IMR-90 (cell line): ENCODE measurements around the gene ZNF287. TPM values are rescaled to one million over a fixed set of nuclear protein-coding genes. Genes with fewer than 3 reads are reported as not detected.

Experiments
- ATAC-seq: fragments of 200-7000 bp; cut with Tn5 transposase; 2 replicates; pipeline ENCODE4 v1.9.1; 2020; ENCODE audit warnings: low read depth, mild to moderate bottlenecking, moderate library complexity
- BruUV-seq: library from RNA; stranded (reverse); fragments of 400-500 nt; replicated peaks from 2 replicates; lab custom pipeline; 2021; lab: Mats Ljungman, UMichigan
- CTCF ChIA-PET: fragments of 300-600 bp; formaldehyde crosslinking; extraction: SDS; loops from one replicate; lab custom pipeline; 2021; ENCODE audit warnings: antibody characterized with exemption; lab: Yijun Ruan, JAX
- POLR2A ChIA-PET: fragments of 300-600 bp; sonication (Branson Sonifier 250); formaldehyde crosslinking; loops from one replicate; lab custom pipeline; 2022; ENCODE audit warnings: antibody characterized with exemption; ENCODE audit not compliant: unreplicated experiment; lab: Charles Lee
- DNase-seq: peaks from one replicate; pipeline ENCODE4 v3.0.0; 2013
- H2AFZ ChIP-seq: replicated peaks from 2 replicates; pipeline ENCODE3; 2013; ENCODE audit warnings: low read length, mild to moderate bottlenecking; ENCODE audit not compliant: poor library complexity
- H2AK5ac ChIP-seq: 2 replicates; pipeline ENCODE4 v1.6.1; 2013; ENCODE audit warnings: low read depth, low read length, inconsistent platforms
- H2AK9ac ChIP-seq: replicated peaks from 2 replicates; pipeline ENCODE3; 2013; ENCODE audit warnings: mild to moderate bottlenecking, low read depth, low read length, moderate library complexity; ENCODE audit not compliant: poor library complexity
- H2BK120ac ChIP-seq: 2 replicates; pipeline ENCODE4 v1.6.1; 2013; ENCODE audit warnings: low read depth, low read length, inconsistent platforms
- H2BK15ac ChIP-seq: 3 replicates; pipeline ENCODE4 v1.6.1; 2013; ENCODE audit warnings: low read depth, low read length, inconsistent platforms
- H2BK20ac ChIP-seq: 2 replicates; pipeline ENCODE4 v1.6.1; 2013; ENCODE audit warnings: low read depth, mild to moderate bottlenecking, inconsistent platforms, low read length, moderate library complexity
- H2BK5ac ChIP-seq: 2 replicates; pipeline ENCODE4 v1.6.1; 2013; ENCODE audit warnings: mild to moderate bottlenecking, low read depth, low read length, inconsistent platforms; ENCODE audit not compliant: poor library complexity, severe bottlenecking
- H3K14ac ChIP-seq: replicated peaks from 2 replicates; pipeline ENCODE4 v1.6.1; 2013; ENCODE audit warnings: low read depth, low read length, inconsistent platforms
- H3K18ac ChIP-seq: 2 replicates; pipeline ENCODE4 v1.6.1; 2013; ENCODE audit warnings: low read depth, low read length, control low read depth
- H3K23ac ChIP-seq: 2 replicates; pipeline ENCODE4 v1.6.1; 2013; ENCODE audit warnings: low read depth, low read length, inconsistent platforms
- H3K27ac ChIP-seq: 2 replicates; pipeline ENCODE4 v1.5.1; 2013; ENCODE audit warnings: mild to moderate bottlenecking, control low read depth, low read length; ENCODE audit not compliant: insufficient read depth
- H3K27me3 ChIP-seq: 2 replicates; pipeline ENCODE4 v1.6.1; 2013; ENCODE audit warnings: low read length; ENCODE audit not compliant: control insufficient read depth, insufficient read depth
- H3K36me3 ChIP-seq: 2 replicates; pipeline ENCODE4 v1.6.1; 2013; ENCODE audit warnings: low read length, mixed read lengths; ENCODE audit not compliant: control insufficient read depth, insufficient read depth
- H3K4ac ChIP-seq: 2 replicates; pipeline ENCODE4 v1.6.1; 2013; ENCODE audit warnings: low read depth, low read length, inconsistent platforms
- H3K4me1 ChIP-seq: 2 replicates; pipeline ENCODE4 v1.6.1; 2013; ENCODE audit warnings: low read length, mixed read lengths; ENCODE audit not compliant: control insufficient read depth, insufficient read depth
- H3K4me2 ChIP-seq: 2 replicates; pipeline ENCODE4 v1.6.1; 2013; ENCODE audit warnings: low read depth, mild to moderate bottlenecking, control low read depth, low read length, moderate library complexity
- H3K4me3 ChIP-seq: 2 replicates; pipeline ENCODE4 v1.5.1; 2013; ENCODE audit warnings: low read depth, mild to moderate bottlenecking, control low read depth, low read length, moderate library complexity; ENCODE audit not compliant: insufficient read depth
- H3K56ac ChIP-seq: 2 replicates; pipeline ENCODE4 v1.6.1; 2013; ENCODE audit warnings: low read length, inconsistent platforms; ENCODE audit not compliant: insufficient read depth; ENCODE audit errors: extremely low read depth
- H3K79me1 ChIP-seq, 2 experiments: 2 replicates each; pipeline ENCODE4 v1.6.1; 2013; ENCODE audit warnings: low read length in 2 of 2, inconsistent platforms in 1 of 2, low read depth in 1 of 2
- H3K9ac ChIP-seq: 2 replicates; pipeline ENCODE4 v1.6.1; 2013; ENCODE audit warnings: low read depth, low read length, control low read depth
- H3K9me1 ChIP-seq: 2 replicates; pipeline ENCODE4 v1.6.1; 2013; ENCODE audit warnings: low read length, inconsistent platforms; ENCODE audit not compliant: insufficient read depth
- H3K9me3 ChIP-seq: 2 replicates; pipeline ENCODE4 v1.6.1; 2013; ENCODE audit warnings: low read length; ENCODE audit not compliant: control insufficient read depth, insufficient read depth
- H4K20me1 ChIP-seq: 2 replicates; pipeline ENCODE4 v1.6.1; 2013; ENCODE audit warnings: low read length, inconsistent platforms; ENCODE audit not compliant: insufficient read depth
- H4K5ac ChIP-seq: 2 replicates; pipeline ENCODE4 v1.6.1; 2013; ENCODE audit warnings: mild to moderate bottlenecking, low read depth, low read length, control low read depth
- H4K8ac ChIP-seq, 2 experiments: 2 replicates each; pipeline ENCODE4 v1.6.1; 2013; ENCODE audit warnings: low read depth in 2 of 2, low read length in 2 of 2, control low read depth in 1 of 2, inconsistent platforms in 1 of 2
- H4K91ac ChIP-seq: 2 replicates; pipeline ENCODE4 v1.6.1; 2013; ENCODE audit warnings: low read depth, low read length, inconsistent platforms; ENCODE audit not compliant: insufficient read depth
- BHLHE40 ChIP-seq: fragments of 150-350 bp; IDR thresholded peaks from 2 replicates; pipeline ENCODE4 v1.6.1; 2016; ENCODE audit warnings: mild to moderate bottlenecking, low read depth, low read length
- CEBPB ChIP-seq: IDR thresholded peaks from 2 replicates; pipeline ENCODE4 v1.6.1; 2012; ENCODE audit warnings: low read depth, low read length, improper control_type of control experiment
- CHD1 ChIP-seq: IDR thresholded peaks from 2 replicates; pipeline ENCODE4 v1.6.1; 2012; ENCODE audit warnings: low read depth, low read length, improper control_type of control experiment
- MAFK ChIP-seq: IDR thresholded peaks from 2 replicates; pipeline ENCODE4 v1.6.1; 2012; ENCODE audit warnings: low read depth, low read length, improper control_type of control experiment
- MAZ ChIP-seq: IDR thresholded peaks from 2 replicates; pipeline ENCODE4 v1.6.1; 2012; ENCODE audit warnings: low read depth, mild to moderate bottlenecking, low read length, improper control_type of control experiment, moderate library complexity, borderline replicate concordance
- MXI1 ChIP-seq: IDR thresholded peaks from 2 replicates; pipeline ENCODE4 v1.6.1; 2012; ENCODE audit warnings: low read depth, mild to moderate bottlenecking, low read length, moderate library complexity, borderline replicate concordance
- NFE2L2 ChIP-seq: fragments of 150-350 bp; IDR thresholded peaks from 2 replicates; pipeline ENCODE4 v1.6.1; 2016; ENCODE audit warnings: low read depth, mild to moderate bottlenecking, low read length
- POLR2A ChIP-seq: IDR thresholded peaks from 2 replicates; pipeline ENCODE4 v1.6.1; 2012; ENCODE audit warnings: mild to moderate bottlenecking, low read depth, low read length
- RAD21 ChIP-seq: IDR thresholded peaks from 2 replicates; pipeline ENCODE4 v1.6.1; 2012; ENCODE audit warnings: low read length, improper control_type of control experiment
- RFX5 ChIP-seq: IDR thresholded peaks from 2 replicates; pipeline ENCODE4 v1.8.0; 2012; ENCODE audit warnings: low read depth, mild to moderate bottlenecking, low read length, moderate library complexity
- SMC3 ChIP-seq: fragments of 150-350 bp; IDR thresholded peaks from 2 replicates; pipeline ENCODE4 v1.6.1; 2016; ENCODE audit warnings: low read depth, mild to moderate bottlenecking, antibody characterized with exemption, low read length, moderate library complexity
- USF2 ChIP-seq: fragments of 150-350 bp; IDR thresholded peaks from 2 replicates; pipeline ENCODE4 v1.6.1; 2017; ENCODE audit warnings: mild to moderate bottlenecking, antibody characterized with exemption, low read length, low read depth
- WGBS, 2 experiments: methylation state at CpG; one replicate each; pipeline versions ENCODE4 v1.1.5 to v1.1.7; 2013; ENCODE audit warnings: missing lambda C conversion rate in 2 of 2; ENCODE audit not compliant: insufficient read length in 1 of 2; ENCODE audit errors: extremely low coverage in 2 of 2; 5-methylcytosine and 5-hydroxymethylcytosine counted together
- dilution Hi-C: fragments of 300-500 bp; cut with HindIII; formaldehyde crosslinking; loops from one replicate; pipeline ENCODE4 v1.14.3; 2018; ENCODE audit warnings: low sequenced_read_pairs; ENCODE audit not compliant: unreplicated experiment
- in situ Hi-C: fragments of 300-500 bp; cut with MboI; formaldehyde crosslinking; loops from 3 replicates; pipeline ENCODE4 v1.14.3; 2019; ENCODE audit warnings: low sequenced_read_pairs, inconsistent platforms, mixed read lengths
- intact Hi-C: fragments of 100-400 bp; cut with micrococcal nuclease; formaldehyde crosslinking; loops from 2 replicates; pipeline ENCODE4 v1.10.0; 2022
- polyA plus RNA-seq, 3 experiments: library from polyadenylated mRNA; depleted of rRNA; stranded (reverse); fragments of >200 nt; gene quantifications; 2 replicates each; pipeline ENCODE4 v1.2.3, GENCODE V29; 2012; ENCODE audit warnings: low replicate concordance in 1 of 3
- total RNA-seq: library from RNA; depleted of rRNA; stranded (reverse); fragments of >200 nt; gene quantifications from 2 replicates; pipeline ENCODE4 v1.2.3, GENCODE V29; 2012
- TF ChIP-seq, protein P1 (sequence below): fragments of 150-350 bp; IDR thresholded peaks from 2 replicates; pipeline ENCODE4 v1.6.1; 2016; ENCODE audit warnings: low read depth, mild to moderate bottlenecking, low read length, moderate library complexity, borderline replicate concordance

ZNF287 gene
- total and polyA plus RNA-seq, 2 of the 4 experiments (the other 2 are of a cell fraction) = 5.3 to 7.0 TPM

GRCh38 chr17:16551878-16552636 is 16.9 kb downstream of the ZNF287 start:
- TF ChIP-seq RFX5 (no peak), BHLHE40 (no peak), POLR2A (no peak), NFE2L2 (no peak), MXI1 (no peak), CHD1 (no peak), MAFK (no peak), USF2 (no peak), SMC3 (no peak), CEBPB (no peak), RAD21 (no peak), MAZ (no peak)
- TF ChIP-seq, protein P1, sequence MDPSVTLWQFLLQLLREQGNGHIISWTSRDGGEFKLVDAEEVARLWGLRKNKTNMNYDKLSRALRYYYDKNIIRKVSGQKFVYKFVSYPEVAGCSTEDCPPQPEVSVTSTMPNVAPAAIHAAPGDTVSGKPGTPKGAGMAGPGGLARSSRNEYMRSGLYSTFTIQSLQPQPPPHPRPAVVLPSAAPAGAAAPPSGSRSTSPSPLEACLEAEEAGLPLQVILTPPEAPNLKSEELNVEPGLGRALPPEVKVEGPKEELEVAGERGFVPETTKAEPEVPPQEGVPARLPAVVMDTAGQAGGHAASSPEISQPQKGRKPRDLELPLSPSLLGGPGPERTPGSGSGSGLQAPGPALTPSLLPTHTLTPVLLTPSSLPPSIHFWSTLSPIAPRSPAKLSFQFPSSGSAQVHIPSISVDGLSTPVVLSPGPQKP = no peak
- Histone ChIP-seq H3K4me3 (no peak overlapping the region), H3K9ac (no peak overlapping the region), H3K27me3 (no peaks in the 10 kb centered on the region), H3K4ac (no peak overlapping the region), H2AK5ac (no peak overlapping the region), H3K14ac (no peak overlapping the region), H2AK9ac (no peak overlapping the region), H2BK5ac (no peak overlapping the region), H4K5ac (no peak overlapping the region), H3K18ac (no peak overlapping the region), H3K9me3 (peaks cover 70% of the 10 kb centered on the region), H2AFZ (no peak overlapping the region), H3K9me1 (no peaks in the 10 kb centered on the region), H3K27ac (no peak overlapping the region), H3K79me1 (no peaks in the 10 kb centered on the region), H4K20me1 (no peaks in the 10 kb centered on the region), H3K4me2 (no peak overlapping the region), H3K36me3 (peaks cover 27% of the 10 kb centered on the region), H3K56ac (no peak overlapping the region), H4K8ac (no peak overlapping the region), H3K4me1 (no peaks in the 10 kb centered on the region), H2BK20ac (no peak overlapping the region), H3K23ac (no peak overlapping the region), H4K91ac (no peak overlapping the region), H2BK120ac (no peak overlapping the region), H2BK15ac (no peak overlapping the region)
- DNase-seq (no peak), ATAC-seq (no peak)
- POLR2A ChIA-PET = no interaction called here
- WGBS, 2 experiments = no CpG with 5 or more reads among the region's 4 CpGs
- no TSS peak for BruUV-seq
- in situ Hi-C loops = no loop called here
- dilution Hi-C loops = no loop called here
- intact Hi-C loops = no loop called here
- CTCF ChIA-PET = no interaction called here
